ENCODE results near the gene FOXP1. TPM values are rescaled to one million over a fixed set of nuclear protein-coding genes. Genes with fewer than 3 reads are reported as not detected.

FOXP1 gene
- total and polyA plus RNA-seq, 2 of the 13 experiments (the other 11 are each of a cell fraction or from before 2014, with no cell fraction given): 40.4 to 59.0 TPM

- TF ChIP-seq SMC3 (IDR thresholded peaks at IDR 0.05; ENCODE audit: low read length) (peak; percentile 34; the same call in 1 of the 2 replicates), FOSL2 (CRISPR knock-in tag; IDR thresholded peaks at IDR 0.05) (0 out of 2 replicates have a peak, but pooled peaks have one; percentile 7), CEBPB (IDR thresholded peaks at IDR 0.05; ENCODE audit: borderline replicate concordance, low read depth, low read length) (peak; percentile 2; the same call in 1 of the 2 replicates), SAP130 (CRISPR knock-in tag; IDR thresholded peaks at IDR 0.05; ENCODE audit: low read depth) (peak; percentile 57), GATAD2A (CRISPR knock-in tag; IDR thresholded peaks at IDR 0.05) (peak; percentile 39; the same call in 1 of the 2 replicates), ZNF18 (CRISPR knock-in tag; IDR thresholded peaks at IDR 0.05; ENCODE audit: insufficient replicate concordance) (no peak)
- TF ChIP-seq, protein P1, sequence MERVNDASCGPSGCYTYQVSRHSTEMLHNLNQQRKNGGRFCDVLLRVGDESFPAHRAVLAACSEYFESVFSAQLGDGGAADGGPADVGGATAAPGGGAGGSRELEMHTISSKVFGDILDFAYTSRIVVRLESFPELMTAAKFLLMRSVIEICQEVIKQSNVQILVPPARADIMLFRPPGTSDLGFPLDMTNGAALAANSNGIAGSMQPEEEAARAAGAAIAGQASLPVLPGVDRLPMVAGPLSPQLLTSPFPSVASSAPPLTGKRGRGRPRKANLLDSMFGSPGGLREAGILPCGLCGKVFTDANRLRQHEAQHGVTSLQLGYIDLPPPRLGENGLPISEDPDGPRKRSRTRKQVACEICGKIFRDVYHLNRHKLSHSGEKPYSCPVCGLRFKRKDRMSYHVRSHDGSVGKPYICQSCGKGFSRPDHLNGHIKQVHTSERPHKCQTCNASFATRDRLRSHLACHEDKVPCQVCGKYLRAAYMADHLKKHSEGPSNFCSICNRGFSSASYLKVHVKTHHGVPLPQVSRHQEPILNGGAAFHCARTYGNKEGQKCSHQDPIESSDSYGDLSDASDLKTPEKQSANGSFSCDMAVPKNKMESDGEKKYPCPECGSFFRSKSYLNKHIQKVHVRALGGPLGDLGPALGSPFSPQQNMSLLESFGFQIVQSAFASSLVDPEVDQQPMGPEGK (CRISPR knock-in tag; IDR thresholded peaks at IDR 0.05): no peak
These were observed 513.7 kb downstream of the FOXP1 start (continued) for GRCh38 chr3:71069797-71070196.

DNA sequence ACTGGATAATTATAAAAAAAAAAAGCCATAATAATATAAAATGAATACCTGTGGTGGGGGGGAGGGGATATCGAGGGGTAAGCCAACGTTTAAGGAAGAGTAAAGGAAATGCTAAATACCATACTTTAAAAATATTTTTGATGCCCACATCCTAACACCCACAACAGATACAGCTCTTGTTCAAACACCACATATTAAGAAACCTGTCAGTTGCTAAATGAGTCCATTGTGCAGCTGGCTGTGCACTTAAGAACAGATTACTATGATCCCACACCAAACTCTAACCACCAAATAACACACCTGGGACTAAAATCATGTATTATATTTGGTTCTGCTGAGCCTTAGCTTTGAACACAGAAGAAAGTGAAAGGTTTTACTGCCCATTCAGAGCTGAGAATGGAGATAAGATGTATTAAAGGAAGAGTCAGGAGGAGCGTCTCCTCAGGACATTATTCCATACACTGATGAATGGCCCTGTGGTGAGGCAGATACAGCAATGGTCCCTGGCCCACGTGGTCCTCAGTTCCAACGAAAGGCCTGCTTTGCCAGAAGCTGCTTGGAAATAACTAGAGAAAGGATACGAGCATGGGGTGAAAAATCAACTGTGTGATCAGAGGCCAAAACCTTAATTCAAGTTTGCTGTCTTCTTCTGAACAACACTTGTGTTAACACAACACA, 515.4 kb downstream of the FOXP1 start:
- in situ Hi-C loops (cut with HindIII; ENCODE audit: extremely low pct_ligation_motif_present, low pct_unique_long_range_greater_than_20kb): no loop called here
- TF ChIP-seq ETS1 (CRISPR knock-in tag; IDR thresholded peaks at IDR 0.05) (no peak), SIX4 (CRISPR knock-in tag; IDR thresholded peaks at IDR 0.05) (no peak), ZFP36L1 (CRISPR knock-in tag; IDR thresholded peaks at IDR 0.05) (no peak), WIZ (CRISPR knock-in tag; IDR thresholded peaks at IDR 0.05) (no peak), IRX3 (CRISPR knock-in tag; IDR thresholded peaks at IDR 0.05; ENCODE audit: borderline replicate concordance, low read depth) (no peak), RFXAP (CRISPR knock-in tag; IDR thresholded peaks at IDR 0.05; ENCODE audit: borderline replicate concordance) (no peak), REPIN1 (CRISPR knock-in tag; IDR thresholded peaks at IDR 0.05; ENCODE audit: borderline replicate concordance, low read depth) (no peak), CENPX (CRISPR knock-in tag; IDR thresholded peaks at IDR 0.05) (no peak), HOXA3 (CRISPR knock-in tag; IDR thresholded peaks at IDR 0.05) (no peak)
- TF ChIP-seq, protein P2, sequence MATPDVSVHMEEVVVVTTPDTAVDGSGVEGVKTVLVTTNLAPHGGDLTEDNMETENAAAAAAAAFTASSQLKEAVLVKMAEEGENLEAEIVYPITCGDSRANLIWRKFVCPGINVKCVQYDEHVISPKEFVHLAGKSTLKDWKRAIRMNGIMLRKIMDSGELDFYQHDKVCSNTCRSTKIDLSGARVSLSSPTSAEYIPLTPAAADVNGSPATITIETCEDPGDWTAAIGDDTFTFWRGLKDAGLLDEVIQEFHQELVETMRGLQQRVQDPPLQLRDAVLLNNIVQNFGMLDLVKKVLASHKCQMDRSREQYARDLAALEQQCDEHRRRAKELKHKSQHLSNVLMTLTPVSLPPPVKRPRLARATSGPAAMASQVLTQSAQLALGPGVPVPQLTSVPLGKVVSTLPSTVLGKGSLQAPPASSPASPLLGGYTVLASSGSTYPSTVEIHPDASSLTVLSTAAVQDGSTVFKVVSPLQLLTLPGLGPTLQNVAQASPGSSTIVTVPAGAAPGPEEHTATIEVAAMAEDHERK (CRISPR knock-in tag; IDR thresholded peaks at IDR 0.05; ENCODE audit: low read depth): no peak

More for the DNA sequence above, 515.4 kb downstream of the FOXP1 start:
- Histone ChIP-seq H3K4me1 (ENCODE audit: insufficient read depth, low read length) (peaks cover 49% of the 10 kb centered on the region), H2AFZ (ENCODE audit: low read length) (no peak overlapping the region), H3K79me2 (ENCODE audit: insufficient read depth, low read length) (peaks cover 44% of the 10 kb centered on the region), H3K27me3 (ENCODE audit: control insufficient read depth in 1 of 2, insufficient read depth in 2 of 2, low read length in 2 of 2) (no peaks in the 10 kb centered on the region; a peak in 1 of 5 replicates), H3K9me3 (ENCODE audit: low read length) (no peaks in the 10 kb centered on the region), H3K27ac (ENCODE audit: extremely low read length, insufficient read depth, low read length) (peak overlapping the region; percentile 12), H3K36me3 (replicated peaks in 1 of 2; ENCODE audit: control insufficient read depth in 1 of 2, insufficient read depth in 2 of 2, low read length in 2 of 2) (no peaks in the 10 kb centered on the region), H4K20me1 (ENCODE audit: insufficient read depth, low read length) (no peaks in the 10 kb centered on the region), H3K4me2 (ENCODE audit: low read depth, low read length) (no peak overlapping the region), H3K9ac (ENCODE audit: insufficient read depth, low read depth, low read length) (no peak overlapping the region), H3K4me3 (replicated peaks in 1 of 3; ENCODE audit: insufficient read depth in 1 of 3, low read depth in 2 of 3, low read length in 3 of 3) (no peak overlapping the region)
- ATAC-seq: no peak
- intact Hi-C loops (cut with micrococcal nuclease; ENCODE audit: unreplicated experiment): loop anchor here (5.0 to 10.0 kb wide), 3 partner anchors 87 to 514 kb away; partner anchors contain the start of gene FOXP1
- 73% methylated on average over 6 of the region's 6 CpGs for WGBS (ENCODE audit: low lambda C conversion rate)
- peak; percentile 29 for DNase-seq (ENCODE audit: low spot score)
- FAIRE-seq: no peak
- BruUV-seq (replicated peaks): no TSS peak
- POLR2A ChIA-PET: interaction anchor here (1.0 to 1.2 kb wide), 2 partner anchors 9 to 18 kb away, joined by 3 read pairs; no protein-coding TSS in a partner anchor
- CTCF ChIA-PET (ENCODE audit: low intra/inter-chr PET ratio, low total read pairs): no interaction called here
